ENCODE results near the gene ARHGAP24.

DNA sequence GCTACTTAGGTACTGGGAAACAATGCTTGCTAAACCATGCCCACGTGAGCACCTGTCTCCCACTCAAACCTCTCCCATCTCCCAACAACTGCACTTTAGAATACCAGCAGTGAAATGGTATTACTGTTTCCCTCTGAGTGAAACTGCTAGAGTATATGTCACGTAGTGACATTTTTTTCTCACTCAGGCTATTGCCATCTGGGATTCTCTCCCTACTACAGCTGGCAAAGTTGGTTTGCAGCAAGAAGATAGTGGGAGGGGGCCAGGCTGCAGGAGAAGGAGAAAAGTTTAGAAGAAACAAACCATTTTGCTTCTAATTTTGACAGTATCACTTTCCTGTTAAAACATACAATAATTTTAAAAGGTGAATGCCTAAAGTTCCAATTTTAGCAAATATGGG is 526.6 kb downstream of the ARHGAP24 start:
- no peak for TF ChIP-seq EZH2 (IDR thresholded peaks at IDR 0.05; ENCODE audit: borderline replicate concordance, low read length)
- TF ChIP-seq, protein P1, sequence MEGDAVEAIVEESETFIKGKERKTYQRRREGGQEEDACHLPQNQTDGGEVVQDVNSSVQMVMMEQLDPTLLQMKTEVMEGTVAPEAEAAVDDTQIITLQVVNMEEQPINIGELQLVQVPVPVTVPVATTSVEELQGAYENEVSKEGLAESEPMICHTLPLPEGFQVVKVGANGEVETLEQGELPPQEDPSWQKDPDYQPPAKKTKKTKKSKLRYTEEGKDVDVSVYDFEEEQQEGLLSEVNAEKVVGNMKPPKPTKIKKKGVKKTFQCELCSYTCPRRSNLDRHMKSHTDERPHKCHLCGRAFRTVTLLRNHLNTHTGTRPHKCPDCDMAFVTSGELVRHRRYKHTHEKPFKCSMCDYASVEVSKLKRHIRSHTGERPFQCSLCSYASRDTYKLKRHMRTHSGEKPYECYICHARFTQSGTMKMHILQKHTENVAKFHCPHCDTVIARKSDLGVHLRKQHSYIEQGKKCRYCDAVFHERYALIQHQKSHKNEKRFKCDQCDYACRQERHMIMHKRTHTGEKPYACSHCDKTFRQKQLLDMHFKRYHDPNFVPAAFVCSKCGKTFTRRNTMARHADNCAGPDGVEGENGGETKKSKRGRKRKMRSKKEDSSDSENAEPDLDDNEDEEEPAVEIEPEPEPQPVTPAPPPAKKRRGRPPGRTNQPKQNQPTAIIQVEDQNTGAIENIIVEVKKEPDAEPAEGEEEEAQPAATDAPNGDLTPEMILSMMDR (conservative IDR thresholded peaks at IDR 0.05 in 1 of 2, IDR thresholded peaks at IDR 0.05 in 1 of 2; ENCODE audit: extremely low read depth in 1 of 2, insufficient read depth in 1 of 2, low read depth in 1 of 2, low read length in 2 of 2), result no peak

Measured in mammary epithelial cell (primary cell).